RKO (cell line): Measurements from ENCODE around the gene CHD1.
"Not testable (repeated sequence)": the region's sequence is repeated elsewhere in the genome, so short reads cannot be mapped to it uniquely, and the experiment has no call there.

ENCODE experiments used
- DNase-seq: peaks from one replicate; pipeline ENCODE4 v3.0.0-alpha.2; 2016; ENCODE audit warnings: low spot score

The CHD1 gene

DNA sequence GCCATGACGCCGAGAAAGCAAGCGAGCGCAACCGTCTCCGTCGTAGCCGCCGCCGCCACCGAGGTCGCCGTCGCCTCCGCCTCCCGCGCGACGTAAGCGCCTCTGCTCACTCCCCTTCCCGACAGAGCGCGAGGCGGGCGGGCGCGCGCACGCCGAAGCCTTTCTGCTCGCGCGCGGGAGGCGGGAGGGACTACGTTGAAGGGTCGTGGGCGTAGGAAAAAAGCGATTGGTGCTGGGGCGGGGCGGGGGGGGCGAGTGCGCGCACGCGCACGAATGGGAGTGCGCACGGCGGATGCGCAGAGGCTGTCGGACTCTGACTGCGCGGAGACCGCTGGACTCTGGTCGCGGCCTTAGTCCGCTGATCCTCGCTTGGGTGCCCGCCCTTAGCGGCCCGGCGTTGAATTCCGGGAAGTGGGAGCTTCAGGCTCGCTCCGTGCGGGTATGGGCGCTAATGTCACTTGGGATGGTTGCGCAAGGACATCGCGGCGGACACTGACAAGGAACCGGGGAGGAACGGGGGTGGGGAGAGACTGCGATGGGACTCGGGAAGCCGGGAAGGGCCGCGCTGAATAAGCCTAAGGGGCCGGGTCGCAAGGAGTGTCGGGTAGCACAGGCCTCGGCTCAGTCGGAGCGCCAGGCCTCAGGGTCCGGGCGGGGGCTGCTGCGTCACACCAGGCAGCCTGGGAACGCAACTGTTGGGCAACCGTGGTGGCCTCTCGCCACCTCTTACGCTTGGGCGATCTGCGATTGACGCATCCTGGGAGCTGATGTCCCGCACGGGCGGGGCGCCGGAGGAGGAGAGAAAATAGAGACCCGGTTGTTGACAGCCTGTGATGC lies at the start of gene CHD1:
TSS of gene CHD1 (minus strand) at position 135 of the 837 bp plus-strand sequence. CDS start 2,621 bp downstream, outside the sequence.
- peak; percentile 99 for DNase-seq

DNA sequence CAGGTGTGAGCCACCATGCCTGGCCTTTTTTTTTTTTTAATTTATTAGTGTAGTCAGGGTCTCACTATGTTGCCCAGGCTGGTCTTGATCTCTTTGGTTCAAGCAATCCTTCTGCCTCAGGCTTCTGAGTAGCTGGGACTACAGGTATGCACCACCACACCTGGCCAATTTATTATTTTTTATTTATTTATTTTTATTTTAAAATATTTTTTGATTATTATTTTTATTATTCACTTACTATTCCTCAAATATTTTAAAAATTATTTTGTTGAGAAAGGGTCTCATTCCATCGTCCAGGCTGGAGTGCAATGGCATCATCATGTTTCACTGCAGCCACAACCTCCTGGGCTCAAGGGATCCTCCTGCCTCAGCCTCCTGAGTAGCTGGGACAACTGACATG lies 49.7 kb upstream of the CHD1 start:
- no peak for DNase-seq

DNA sequence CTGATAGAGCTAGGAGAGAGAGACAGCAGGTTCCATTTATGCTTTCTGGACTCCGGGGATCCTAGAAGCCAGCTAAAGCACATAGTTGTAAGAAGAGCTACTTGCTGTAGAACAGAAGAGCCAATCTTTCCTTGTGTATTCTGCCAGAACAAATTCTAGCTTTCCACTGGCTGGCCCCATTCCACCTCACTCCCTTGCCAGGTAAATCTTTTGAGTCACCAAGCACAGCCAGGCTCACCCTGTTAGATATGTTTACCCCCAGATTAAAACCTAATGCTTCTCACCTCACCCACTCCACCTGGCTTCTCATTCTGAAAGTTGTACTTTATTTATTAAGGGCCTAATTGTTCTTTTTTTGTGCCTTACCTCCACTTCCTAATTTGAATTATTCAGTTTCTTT lies 48.9 kb upstream of the CHD1 start:
- DNase-seq = no peak

DNA sequence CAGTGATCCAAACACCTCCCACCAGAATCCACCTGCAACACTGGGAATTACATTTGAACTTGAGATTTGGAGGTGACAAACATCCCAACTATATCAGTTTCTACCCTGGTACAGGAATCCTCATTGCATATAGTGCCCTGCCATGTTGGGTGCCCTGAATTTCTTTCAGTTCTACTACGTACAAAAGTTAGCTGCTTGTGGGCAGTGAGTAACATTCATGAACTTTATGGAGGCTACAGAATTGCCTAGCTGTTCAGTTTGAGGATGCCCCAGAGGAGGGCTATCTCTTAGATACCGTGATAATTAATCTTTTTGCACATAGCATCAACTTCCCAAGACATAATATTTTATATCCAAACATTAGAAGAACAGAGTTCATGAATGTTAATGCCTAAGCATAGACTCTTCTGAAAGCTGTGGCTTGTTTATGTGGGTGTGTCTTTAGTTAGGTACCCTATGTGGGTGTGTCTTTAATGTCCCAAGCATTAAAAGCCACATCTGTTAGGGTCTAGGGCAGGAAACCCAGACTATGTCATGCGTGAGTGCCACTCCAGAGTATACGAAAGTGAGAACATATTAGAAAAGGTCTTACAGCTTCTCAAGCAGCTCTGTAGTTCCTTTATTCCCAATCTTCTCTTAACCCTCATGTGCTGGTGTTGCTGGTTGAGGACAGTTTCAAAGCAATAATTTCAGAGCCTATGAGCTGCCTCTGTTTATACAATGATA lies 47.0 kb upstream of the CHD1 start:
- no peak for DNase-seq

DNA sequence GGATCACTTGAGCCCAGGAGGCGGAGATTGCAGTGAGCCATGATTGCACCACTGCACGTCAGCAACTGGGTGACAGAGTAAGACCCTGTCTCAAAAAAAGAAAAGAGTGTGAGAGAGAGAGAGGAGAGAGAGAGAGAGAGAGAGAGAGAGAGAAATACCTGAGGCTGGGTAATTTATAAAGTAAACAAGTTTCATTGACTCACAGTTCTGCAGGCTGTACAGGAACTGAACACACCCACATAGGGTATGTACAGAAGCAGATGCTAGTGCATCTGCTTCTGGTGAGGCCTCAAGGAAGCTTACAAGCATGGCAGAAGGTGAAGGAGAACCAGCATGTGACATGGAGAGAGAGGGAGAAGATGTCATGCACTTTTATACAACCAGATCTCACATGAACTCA lies 46.4 kb upstream of the CHD1 start:
- DNase-seq = no peak

DNA sequence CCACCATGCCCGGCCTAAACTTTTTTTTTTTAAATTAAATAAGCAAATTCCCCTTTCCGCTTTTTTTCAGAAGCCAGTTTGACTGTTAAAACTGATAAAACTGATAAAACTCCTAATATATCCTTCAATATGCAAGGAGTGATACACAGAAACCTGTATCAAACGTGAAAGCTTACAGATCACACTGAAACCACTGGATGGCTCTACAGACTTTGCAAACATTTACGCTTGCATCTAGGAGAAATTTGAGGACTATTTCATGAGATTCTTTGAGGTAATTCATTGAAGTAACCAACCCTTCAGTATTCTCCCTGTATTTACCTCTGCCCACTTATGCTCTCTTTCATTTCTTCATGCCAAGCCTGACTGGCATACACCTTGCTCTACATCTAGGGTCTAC lies 40.6 kb upstream of the CHD1 start:
- no peak for DNase-seq

DNA sequence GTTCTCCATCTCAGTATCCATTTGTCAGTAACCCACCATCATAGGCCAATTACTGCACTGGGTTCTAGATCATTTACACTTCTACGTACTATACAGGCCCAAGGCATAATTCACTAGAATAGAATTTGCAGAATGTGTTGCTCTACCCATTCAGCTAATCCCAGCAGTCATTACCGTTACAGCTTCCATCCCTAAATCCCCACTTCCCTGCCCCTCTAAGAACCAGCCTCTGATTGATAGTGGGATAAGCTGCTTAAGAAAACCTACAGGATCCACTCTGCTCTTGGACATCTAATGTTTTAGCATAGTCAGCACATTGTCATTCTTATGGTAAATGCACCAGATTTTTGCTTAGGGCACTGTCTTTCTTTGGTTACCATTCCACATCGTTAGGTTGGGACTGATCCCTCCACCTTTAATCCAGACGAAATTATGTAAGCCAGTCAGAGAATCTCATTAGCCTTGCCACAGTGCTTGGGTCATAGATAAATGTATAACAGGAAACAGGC lies 39.3 kb upstream of the CHD1 start:
- DNase-seq = no peak

DNA sequence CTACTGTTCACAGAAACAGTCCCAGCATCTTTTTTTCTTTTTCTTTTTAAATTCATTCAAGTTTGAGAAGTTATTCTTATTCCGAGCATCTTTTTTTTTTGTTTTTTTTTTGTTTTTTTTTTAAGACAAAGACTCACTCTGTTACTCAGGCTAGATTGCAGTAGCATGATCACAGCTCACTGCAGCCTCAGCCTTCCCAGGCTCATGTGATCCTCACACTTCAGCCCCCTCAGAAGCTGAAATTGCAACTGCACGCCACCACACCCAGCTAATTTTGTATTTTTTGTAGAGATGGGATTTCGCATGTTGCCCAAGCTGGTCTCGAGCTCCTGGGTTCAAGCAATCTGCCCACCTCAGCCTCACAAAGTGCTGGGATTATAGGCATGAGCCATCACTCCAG lies 36.4 kb upstream of the CHD1 start:
- no peak for DNase-seq

DNA sequence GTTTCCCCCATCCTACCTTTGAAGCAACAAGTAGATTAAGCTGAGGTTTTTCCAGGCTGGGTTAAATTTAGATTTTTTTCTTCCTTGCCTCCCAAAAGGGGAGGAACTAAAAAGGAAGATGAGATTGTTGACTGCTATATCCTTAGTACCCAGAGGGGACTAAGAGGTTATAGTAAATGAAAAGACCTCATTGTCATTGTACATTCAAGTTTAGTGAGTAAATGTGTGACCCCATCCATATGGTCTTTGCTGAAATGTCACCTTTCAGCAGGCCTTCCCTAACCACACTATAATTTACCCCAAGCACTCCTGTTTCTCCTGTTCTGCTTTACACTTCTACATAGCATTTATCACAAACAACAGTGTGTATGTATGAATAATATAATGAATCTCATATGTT lies 35.8 kb upstream of the CHD1 start:
- no peak for DNase-seq

DNA sequence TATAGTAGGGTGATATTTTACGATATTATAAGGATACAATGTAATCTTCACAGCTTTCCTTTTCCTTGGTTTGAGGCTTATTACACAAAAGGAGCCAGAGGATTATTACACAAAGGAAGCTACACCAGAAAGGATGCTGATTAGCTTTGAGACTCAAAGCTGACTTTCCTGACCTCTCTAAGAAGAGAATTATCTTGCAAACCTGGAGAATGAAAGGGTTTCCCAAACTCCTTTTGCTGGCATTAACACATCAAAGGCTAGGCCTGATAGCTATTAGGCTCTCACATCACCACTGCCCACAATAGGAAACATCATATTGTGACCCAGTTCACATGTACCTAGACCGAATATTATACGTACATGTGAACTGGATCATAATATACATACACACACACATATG lies 34.2 kb upstream of the CHD1 start:
- no peak for DNase-seq

DNA sequence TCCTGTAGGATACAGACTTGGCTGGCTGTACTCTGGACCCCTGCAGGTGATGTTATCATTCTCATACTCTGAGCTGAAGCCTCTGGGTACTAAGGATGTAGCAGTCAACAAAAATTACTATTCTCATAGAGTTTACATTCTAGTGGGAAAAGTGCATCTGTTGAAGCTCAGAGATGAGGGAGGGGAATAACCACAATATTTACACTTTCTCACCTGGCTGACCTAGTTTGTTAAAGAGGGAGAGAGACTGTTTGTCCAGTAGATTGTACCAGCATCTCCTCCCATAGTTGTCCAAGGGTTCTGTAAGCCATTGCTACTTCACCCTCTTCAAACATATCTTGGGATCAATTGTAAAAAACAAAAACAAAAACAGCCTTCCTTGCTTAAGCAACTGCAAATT lies 33.8 kb upstream of the CHD1 start:
- no peak for DNase-seq

DNA sequence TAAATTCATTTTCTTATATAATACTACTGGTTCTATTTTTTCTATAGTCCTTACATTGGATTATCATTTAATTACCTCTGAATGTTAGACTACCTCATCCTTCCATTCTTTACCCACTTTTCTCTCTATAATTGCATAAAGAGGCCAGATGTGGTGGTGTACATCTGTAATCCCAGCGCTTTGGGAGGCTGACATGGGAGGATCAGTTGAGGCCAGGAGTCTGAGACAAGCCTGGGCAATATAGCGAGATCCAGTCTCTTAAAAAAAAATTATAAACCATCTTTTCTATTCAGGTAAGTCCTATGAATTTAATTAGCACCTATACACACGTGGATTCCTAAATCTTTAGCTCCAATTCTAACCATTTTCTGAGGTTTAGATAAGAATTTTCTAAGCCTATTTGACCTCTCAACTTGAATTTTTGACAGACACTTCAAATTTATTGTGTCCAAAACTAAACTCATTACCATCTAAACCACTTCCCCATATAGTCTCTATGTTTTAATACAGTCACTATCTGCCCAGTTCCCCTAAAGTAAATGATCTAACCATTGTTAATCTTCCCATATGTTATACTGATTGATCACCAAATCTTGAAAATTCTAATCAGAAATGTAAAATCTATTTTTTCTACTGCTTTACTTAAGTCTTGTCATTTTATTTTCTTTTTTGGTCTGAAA lies 33.0 kb upstream of the CHD1 start:
- DNase-seq = no peak

DNA sequence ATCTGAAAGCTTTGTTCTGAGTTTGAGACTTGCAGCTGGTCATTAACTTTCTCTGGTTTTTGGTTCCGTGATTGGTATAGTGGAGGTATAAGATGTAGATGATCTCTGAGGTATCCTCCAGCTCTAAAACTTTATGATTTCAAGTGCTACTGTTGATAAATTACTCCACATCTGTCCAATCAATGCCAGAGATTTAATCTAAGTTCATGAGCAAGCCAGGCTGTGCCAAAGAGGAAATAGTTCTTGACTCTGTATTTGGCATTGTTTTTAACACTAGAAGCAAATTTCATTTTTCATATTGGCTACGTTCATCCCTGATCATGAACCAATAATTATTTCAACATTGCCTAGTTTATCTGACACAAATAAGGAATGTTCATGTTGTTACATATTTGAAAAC lies 28.5 kb upstream of the CHD1 start:
- no peak for DNase-seq

DNA sequence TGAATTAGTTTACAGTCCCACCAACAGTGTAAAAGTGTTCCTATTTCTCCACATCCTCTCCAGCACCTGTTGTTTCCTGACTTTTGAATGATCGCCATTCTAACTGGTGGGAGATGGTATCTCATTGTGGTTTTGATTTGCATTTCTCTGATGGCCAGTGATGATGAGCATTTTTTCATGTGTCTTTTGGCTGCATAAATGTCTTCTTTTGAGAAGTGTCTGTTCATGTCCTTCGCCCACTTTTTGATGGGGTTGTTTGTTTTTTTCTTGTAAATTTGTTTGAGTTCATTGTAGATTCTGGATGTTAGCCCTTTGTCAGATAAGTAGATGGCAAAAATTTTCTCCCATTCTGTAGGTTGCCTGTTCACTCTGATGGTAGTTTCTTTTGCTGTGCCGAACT lies 27.1 kb upstream of the CHD1 start:
- not testable (repeated sequence) for DNase-seq

DNA sequence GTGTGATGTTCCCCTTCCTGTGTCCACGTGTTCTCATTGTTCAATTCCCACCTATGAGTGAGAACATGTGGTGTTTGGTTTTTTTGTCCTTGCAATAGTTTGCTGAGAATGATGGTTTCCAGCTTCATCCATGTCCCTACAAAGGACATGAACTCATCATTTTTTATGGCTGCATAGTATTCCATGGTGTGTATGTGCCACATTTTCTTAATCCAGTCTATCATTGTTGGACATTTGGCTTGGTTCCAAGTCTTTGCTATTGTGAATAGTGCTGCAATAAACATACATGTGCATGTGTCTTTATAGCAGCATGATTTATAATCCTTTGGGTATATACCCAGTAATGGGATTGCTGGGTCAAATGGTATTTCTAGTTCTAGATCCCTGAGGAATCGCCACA lies 26.7 kb upstream of the CHD1 start:
- not testable (repeated sequence) for DNase-seq

DNA sequence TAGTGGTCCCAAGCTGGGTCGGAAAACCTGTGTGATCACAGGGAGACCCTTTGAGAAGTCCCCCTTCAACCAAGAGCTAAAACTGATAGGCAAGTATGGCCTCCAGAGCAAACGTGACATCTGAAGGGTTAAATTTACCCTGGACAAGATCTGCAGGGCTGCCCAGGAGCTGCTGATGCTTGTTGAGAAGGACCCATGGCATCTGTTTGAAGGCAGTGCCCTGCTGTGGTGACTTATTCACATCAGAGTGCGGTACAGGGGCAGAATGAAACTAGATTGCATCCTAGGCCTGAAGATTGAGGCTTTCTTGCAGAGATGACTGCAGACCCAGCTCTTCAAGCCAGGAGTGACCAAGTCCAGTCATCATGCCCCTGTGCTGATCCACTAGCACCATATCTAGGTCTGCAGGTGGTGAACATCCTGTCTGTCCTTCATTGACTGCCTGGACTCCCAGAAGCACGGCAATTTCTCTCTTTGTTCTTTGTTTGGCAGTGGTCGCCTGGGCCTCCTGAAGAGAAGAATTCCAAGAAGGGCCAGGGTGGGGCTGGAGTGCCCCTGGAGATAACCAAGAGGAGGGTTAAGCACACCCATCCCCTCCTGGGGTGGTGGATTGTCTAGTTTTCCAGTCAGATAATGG lies 25.7 kb upstream of the CHD1 start:
- no peak for DNase-seq

DNA sequence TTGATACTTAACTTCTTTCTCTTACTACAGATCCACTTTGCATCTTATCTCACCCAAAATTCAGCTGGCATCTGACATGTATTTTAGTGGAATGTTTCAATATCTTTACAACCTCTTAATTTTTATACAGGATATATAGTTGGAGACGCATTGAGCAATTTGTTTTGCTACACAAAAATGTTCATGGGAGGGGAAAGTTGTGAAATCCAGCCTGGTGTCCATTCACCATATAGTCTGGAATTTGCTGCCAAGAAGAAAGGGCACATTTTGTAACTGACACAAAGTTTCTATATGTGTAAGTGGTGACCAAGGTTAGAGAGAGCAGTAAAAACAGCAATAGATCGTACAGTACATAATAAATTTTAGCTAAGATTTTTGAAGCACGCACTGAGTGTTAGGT lies 14.0 kb upstream of the CHD1 start:
- no peak for DNase-seq

DNA sequence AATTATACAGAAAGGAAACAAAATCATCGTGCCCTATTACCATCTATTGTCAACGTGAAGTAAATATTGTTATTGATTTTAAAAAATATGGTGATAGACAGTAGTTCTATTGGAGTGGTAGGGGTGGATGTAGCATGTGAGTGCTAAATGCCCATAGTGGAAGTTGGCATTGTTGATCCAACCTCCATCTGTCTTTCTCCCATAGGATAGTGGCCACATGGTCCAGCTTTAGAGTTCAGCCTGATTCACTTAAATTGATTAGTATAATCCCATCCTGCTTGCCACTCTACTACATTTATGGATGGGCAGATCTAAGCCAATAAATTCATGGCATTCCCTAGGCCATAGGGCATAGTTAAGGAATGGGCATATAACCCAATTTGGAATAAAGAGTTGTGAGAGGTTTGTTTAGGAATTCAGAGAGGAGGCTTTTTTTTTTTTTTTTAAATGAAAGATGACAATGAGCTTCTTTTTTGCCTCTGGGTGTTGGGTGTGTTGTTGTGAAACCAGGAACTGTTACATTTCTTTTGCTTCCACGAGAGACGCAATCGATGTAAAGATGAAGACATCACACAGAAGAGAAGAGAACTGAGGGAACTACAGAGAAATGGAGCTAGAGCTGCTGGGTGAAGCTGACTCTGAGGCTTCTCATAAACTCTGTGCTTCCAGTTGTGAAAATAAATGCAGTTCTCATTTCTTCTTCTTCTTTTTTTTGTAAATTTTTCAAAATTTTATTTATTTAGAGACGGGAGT lies 12.5 kb upstream of the CHD1 start:
- no peak for DNase-seq

DNA sequence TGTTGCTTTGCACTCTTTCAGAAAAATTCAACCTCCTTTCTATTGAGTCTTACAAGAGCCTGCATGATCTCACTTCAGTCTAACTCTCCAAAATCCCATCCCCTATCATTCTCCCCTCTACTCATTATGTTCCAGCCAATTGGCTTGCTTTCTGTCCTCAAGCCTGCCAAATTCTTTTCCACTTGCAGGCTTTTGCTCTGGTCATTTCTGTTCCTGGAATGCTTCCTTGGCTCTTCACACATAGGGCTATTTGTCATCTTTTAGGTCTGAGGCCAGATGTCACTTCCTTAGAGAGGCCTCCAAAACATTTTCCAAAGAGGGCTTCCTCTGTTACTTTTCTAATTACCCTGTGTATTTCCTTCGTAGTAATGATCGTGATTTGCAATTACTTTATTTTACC lies 11.8 kb upstream of the CHD1 start:
- no peak for DNase-seq

DNA sequence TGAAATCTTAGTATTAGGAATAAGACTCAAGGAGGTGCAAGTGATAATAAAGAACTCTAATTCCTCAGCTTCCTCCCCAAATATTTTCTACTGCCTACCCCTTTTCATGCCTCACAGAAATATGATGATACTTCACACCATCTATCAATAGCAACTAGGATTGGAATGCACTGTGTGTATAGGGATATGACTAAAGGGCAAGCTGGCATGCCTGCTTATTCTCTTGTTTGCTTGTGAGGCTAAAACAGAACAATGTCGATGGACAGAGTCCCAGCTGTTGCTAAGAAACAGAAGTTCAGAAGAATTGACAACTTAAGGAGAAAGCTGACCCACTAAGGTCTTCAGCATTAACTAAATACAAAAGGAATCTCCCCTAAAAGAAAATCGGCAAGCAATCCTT lies 9.7 kb upstream of the CHD1 start:
- DNase-seq = no peak

DNA sequence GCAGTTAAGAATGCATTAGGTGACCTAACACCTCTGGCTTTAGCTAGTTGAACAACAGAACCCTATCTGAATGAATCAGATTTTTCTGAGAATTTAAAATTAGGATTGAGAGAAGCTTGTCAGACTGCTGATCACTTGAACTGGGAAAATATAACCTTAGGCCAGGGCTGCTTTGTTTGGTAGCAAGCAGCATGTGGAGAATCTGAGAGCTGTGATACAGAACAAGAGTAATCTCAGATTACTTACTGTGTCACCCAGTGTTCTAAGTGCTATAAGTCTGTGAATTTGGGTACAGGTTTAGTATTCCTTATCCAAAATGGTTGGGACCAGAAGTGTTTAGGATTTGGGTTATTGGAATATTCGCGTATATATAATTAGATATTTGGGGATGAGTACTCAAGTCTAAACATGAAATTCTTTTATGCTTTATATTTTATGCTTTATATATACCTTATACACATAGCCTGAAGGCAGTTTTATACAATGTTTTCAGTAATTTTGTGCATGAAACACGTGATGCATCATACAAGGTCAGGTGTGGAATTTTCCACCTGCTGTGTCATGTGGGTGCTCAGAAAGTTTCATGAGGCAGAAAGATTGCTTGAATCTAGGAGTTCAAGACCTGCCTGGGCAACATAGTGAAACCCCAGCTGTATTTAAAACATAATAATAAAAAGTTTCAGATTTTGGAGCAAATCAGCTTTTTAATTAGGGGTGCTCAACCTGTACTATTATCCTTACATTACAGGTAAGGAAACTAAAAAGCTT lies 8.3 kb upstream of the CHD1 start:
- DNase-seq = no peak
